Measurements from ENCODE around the gene TAOK1.
"Not testable (repeated sequence)": the region's sequence is repeated elsewhere in the genome, so short reads cannot be mapped to it uniquely, and the experiment has no call there.

The TAOK1 gene
- total RNA-seq, result 163 to 229 reads per million in 2 donors

DNA sequence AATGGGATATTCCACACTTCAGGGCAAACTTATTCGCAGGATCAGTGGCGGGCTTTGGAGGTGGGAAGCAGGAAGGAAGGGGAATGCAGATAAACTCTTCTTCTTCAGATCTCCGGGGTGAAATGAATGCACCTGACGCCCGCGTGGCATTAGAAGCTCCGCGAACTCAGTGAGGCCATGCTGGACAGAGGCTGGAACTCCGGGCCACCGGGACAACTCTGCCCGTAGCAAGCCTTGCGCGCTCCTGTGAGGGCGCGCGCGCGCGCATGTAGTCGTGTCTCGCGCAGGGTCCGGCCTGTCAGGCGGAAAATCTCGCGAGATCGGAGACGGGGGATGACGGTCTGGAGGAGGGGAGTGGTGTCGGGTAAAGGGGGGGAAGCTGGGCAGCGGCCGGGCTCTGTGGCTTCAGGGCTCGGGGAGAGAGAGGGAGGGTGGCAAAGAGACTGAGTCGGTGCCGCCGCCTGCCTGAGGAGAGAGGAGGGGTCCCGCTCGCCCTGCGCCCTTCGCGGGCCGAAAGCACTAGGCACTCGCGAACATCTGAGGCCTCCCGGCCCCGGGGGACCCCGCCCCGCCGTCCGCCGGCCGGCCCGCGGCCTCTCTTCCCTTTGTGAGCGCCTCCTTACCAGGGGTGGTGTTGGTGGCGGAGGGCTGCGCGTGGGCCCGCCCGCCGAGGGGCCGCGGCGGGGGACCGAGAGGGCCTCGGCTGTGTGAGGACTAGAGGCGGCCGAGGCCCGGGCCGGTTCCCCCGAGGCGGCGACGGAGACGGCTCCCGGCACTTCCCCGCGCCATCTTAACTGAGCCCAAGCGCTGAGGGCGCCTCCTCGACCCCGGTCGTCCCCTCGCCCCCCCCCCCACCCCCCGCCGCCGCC lies at the start of gene TAOK1:
TAOK1 (plus strand) TSS at position 382 of the 869 bp plus-strand sequence. CDS start 61,186 bp downstream, outside the sequence.
- DNase-seq, result peak; percentile 98

DNA sequence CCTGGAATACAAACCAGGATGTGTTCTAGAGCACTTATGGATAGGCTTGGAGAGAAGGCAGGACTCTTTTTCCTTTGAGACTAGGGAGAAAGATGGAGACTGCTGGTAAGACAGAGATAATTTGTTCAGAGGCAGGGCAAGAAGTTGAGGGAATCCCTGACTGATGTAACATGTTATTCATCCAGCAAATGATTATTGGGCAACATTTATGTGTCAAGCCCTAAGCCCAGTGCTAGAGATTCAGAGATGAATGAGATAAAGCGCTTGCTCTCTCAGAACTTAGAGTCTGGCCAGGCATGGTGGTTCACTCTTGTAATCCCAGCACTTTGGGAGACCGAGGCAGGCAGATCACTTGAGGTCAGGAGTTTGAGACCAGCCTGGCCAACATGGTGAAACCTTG lies 48.4 kb upstream of the TAOK1 start:
- DNase-seq, result no peak

DNA sequence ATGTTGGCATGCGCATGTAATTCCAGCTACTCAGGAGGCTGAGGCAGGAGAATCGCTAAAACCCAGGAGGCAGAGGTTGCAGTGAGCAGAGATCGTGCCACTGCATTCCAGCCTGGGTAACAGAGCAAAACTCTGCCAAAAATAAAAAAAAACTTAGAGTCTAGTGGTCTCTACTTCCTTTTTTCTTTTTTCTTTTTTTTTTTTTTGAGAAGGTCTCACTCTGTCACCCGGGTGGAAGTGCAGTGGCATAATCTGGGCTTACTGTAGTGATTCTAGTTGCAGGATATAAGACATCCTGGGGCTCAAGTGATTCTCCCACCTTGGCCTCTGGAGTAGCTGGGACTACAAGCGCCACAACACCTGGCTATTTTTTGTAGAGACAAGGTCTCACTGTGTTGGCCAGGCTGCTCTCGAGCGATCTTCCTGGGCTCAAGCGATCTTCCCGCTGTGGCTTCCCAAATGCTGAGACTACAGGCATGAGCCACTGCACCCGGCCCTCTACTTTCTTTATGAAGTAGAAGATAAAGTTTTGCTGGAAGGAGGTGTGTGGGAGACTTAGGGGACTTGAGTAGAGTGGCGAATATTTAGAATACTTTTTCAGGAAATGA lies 47.9 kb upstream of the TAOK1 start:
- no peak for DNase-seq

DNA sequence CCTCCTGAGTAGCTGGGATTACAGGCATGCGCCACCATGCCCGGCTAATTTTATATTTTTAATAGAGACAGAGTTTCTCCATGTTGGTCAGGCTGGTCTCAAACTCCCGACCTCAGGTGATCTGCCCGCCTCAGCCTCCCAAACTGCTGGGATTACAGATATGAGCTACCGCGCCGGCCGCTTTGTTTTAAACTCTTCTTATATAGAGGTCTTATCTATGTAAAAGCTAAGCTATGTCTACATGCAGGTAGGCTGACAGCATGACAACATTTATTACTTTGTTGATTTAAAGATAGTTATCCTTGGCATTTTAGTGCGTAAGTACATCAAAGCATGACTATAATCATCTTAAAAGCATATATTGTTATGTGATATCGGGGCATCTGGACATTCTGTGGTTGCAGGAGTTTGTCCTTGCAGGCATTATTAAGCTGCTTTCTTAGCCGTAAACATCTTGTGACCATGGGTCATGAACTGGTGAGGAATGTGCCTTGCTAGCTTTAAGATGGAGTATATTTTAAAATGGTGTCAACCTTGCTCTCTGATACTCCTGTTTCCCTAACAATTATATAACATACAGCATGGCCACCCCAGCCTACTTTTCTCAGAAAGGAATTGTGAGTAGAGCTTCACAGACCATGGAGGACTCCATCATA lies 45.8 kb upstream of the TAOK1 start:
- DNase-seq, result no peak

DNA sequence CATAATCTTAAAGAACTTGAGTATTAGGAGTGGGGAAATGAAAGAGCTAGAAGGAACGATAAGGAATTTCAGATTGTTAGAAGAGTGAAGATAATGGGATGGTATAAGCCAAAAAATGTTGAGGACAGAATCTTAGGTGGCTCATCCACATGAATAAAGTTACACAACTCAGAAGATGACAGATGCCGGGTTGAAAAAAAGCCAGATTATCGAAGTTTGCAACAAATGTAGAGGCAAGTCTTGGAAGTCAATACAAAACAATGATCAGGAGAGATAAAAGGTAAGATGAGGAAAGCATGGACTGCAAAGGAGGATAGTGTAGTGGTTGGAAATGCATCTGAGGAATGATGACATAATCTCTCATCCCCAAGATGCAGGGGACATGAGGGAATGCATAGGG lies 45.1 kb upstream of the TAOK1 start:
- no peak for DNase-seq

DNA sequence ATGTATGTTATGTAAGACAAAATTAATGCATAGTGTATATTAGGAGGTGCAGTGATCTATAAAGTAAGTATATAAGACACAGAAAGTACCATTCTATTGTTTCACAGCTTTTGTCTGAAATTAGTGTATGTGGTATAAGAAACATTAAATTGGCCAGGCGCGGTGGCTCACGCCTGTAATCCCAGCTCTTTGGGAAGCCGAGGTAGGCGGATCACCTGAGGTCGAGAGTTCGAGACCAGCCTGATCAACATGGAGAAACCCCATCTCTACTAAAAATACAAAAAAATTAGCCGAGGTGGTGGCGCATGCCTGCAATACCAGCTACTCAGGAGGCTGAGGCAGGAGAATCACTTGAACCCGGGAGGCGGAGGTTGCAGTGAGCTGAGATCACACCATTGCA lies 44.7 kb upstream of the TAOK1 start:
- not testable (repeated sequence) for DNase-seq

DNA sequence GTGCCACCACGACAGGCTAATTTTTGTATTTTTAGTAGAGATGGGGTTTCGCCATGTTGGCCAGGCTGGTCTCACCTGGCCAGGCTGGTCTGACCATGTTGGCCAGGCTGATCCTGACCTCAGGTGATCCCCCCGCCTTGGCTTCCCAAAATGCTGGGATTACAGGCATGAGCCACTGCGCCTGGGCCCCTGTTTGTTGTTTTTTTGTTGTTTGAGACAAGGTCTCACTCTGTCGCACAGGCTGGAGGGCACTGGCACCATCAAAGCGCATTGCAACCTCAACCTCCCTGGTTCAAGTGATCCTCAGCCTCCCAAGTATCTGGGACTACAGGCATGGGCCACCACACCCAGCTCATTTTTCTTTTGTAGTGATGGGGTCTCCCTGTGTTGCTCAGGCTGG lies 43.7 kb upstream of the TAOK1 start:
- no peak for DNase-seq

DNA sequence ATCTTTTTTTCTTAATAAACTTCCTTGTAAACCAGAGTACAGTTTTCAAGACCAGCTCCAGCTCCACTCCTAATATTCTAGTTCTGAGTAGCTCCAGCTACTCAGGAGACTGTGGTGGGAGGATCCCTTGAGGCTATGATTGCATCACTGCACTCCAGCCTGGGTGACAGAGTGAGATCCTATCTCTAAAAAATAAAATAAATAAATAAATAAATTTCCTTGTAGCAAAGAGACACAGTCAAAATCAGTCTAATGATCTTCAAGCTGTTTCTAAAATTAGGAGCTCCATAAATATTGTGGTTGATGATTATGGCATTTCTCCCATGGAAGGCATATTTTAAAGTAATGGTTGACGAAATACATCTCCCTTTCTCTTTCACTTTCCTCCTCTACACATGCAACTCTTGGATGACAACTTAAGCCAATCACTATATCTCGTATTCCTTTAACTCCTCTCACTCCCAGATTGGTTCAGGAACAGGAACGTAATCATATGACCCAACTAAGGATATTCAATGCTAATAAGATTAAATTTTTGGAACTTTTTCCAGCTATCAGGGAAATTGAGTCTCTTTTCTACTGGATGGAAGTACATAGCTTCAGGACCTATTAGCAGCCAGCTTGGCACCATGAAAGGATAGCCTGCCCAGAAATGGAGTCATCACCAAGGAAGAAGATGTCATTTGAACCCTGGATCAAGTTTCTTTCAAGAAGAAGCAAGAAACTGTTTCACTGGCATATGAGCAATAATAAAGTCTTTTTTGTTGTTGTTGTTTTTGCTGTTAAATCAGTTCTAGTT lies 42.1 kb upstream of the TAOK1 start:
- DNase-seq, result no peak

DNA sequence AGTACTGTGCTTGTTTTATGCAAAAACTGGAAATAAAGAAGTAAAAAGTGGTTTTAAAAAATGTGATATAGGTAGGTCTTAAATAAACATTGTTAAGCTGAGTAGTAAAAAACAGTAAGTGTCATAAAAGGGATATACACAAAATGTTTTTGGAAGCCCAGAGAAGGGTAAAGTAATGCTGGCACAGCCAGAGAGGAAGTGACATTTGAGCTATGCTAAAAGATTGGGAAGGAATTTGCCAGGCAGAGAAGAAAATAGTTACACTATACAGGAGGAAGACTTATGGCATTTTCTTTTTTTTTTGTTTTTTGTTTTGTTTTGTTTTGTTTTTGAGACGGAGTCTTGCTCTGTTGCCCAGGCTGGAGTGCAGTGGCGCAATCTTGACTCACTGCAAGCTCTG lies 40.8 kb upstream of the TAOK1 start:
- DNase-seq, result no peak

DNA sequence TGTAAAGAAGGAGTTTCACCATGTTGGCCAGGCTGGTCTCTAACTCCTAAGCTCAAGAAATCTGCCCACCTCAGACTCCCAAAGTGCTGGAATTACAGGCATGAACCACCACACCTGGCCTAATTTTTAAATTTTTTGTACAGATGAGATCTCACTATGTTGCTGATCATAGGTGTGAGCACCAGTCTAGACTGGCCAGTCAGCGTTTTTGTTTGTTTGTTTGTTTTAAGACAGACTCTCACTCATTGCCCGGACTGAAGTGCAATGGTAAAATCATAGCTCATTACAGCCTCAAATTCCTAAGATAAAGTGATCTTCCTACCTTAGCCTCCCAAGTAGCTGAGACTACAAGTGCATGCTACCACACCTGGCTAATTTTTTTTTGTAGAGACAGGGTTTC lies 38.0 kb upstream of the TAOK1 start:
- no peak for DNase-seq

DNA sequence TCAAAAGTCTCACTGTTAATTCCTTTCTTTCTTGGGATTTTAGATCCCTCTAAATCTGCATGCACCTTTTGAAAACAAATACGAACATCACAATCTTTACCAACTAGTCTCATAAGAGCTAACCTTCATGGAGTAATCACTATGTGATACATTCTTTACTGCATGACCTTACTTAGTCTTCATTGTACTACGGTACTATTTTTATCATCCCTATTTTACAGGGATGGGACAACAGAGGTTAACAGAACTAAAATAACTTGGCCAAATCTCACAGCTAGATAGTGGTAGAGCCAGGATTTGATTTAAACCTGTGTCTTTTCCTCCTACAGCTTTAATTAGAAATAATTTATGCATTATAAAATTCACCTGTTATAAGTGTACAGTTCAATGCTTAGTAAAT lies 32.9 kb upstream of the TAOK1 start:
- DNase-seq, result no peak

DNA sequence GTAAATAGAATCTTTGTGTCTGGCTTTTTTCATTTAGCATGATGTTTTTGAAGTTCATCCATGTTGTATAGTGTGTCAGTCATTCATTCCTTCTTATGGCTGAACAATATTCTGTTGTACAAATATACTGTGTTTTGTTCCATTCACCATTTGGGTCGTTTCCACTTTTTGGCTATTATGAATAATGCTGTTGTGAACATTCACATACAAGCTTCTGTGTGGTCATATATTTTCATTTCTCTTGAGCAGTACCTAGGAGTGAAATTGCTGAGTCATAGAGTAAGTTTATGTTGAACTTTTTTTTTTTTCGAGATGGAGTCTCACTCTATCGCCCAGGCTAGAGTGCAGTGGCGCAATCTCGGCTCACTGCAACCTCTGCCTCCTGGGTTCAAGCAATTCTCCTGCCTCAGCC lies 32.3 kb upstream of the TAOK1 start:
- DNase-seq, result no peak

DNA sequence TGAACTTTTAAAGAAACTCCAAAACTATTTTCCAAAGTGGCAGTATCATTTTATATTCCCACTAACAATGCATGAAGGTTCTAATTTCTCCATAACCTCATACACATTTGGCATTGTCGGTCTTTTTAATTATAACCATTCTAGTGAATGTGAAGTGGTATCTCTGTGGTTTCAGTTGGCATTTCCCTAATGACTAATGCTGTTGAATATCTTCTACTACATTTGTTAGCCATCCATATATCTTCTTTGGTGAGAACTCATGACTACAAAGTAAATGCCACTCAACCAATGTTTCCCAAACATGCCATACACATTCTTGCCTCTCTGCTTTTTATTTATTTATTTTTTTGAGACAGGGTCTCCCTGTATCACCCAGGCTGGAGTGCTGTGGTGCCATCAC lies 31.7 kb upstream of the TAOK1 start:
- no peak for DNase-seq

DNA sequence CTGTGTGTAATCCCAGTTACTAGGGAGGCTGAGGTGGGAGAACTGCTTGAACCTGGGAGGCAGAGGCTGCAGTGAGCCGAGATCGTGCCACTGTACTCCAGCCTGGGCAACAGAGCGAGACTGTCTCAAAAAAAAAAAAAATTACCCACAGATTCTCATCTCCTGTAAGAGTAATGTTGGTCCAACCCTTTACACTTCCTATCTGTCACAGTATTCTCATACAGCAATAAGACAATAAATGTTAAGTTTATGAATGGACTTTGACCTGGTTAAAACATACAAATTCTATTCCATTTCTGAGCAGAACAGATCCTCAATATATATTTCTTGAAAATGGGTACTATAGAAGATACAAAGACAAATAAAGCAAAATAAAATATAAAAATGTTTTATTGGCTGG lies 30.4 kb upstream of the TAOK1 start:
- no peak for DNase-seq

DNA sequence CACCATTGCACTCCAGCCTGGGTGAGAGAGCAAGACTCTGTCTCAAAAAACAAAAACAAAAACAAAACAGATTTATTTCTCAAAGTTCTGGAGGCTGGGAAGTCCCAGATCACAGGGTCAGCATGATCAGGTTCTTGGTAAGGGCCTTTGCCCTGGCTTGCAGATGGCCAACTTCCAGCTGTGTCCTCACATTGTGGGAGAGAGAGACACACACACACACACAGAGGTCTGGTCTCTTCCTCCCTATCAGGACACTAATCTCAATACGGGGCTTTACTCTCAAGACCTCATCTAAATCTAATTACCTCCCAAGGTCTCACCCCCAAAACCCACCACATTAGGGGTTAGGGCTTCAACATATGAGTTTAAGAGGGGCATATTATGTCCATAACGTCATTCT lies 26.4 kb upstream of the TAOK1 start:
- no peak for DNase-seq

DNA sequence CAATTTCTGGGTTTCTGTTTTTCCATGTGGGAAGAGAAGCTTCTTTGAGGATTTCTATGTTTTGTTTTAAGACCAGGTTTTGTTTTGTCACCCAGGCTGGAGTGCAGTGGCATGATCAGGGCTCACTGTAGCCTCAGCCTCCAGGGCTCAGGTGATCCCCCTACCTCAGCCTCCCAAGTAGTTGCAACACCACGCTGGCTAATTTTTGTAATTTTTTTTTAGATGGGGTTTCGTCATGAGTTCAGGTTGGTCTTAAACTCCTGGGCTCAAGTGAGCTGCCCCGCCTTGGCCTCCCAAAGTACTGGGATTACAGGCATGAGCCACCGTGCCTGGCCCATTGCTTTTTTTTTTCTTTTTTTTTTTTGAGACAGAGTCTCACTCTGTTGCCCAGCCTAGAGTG lies 25.5 kb upstream of the TAOK1 start:
- DNase-seq, result no peak

DNA sequence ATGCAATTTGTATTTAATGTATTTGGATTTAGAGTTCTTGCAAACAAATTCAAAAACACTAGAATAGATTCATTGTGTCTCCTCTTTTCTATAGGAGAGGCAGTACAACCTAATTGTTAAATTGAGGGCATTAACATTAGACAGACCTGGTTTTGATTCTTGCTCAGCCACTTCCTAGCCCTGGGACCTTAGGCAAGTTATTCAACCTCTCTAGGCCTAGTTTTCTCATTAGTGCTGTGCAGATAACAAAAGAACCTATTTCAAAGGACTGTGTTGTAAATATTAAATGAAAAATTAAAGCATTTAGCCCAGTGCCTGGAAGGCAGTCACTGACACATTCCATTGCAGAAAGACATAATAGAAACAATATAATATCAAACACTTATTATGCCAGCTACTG lies 22.0 kb upstream of the TAOK1 start:
- DNase-seq, result no peak

DNA sequence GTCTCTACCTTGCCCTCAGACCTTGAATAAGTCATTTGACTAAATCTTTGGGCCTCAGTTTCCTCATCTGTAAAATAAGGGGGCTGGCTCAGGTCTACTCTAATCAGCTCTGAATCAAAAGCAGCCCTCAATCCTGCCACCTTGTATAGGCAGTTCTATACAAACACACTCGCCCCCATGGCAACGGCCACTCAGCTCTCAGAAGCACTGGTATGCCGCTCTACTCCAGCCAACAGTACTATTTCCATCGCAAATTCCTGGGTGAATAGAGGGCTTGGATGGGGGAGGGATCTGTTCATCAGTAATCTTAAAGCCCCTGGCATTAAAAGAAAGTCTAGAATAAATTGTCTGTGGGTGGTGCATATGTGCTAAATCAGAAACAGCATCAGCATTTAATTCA lies 21.2 kb upstream of the TAOK1 start:
- DNase-seq, result no peak

DNA sequence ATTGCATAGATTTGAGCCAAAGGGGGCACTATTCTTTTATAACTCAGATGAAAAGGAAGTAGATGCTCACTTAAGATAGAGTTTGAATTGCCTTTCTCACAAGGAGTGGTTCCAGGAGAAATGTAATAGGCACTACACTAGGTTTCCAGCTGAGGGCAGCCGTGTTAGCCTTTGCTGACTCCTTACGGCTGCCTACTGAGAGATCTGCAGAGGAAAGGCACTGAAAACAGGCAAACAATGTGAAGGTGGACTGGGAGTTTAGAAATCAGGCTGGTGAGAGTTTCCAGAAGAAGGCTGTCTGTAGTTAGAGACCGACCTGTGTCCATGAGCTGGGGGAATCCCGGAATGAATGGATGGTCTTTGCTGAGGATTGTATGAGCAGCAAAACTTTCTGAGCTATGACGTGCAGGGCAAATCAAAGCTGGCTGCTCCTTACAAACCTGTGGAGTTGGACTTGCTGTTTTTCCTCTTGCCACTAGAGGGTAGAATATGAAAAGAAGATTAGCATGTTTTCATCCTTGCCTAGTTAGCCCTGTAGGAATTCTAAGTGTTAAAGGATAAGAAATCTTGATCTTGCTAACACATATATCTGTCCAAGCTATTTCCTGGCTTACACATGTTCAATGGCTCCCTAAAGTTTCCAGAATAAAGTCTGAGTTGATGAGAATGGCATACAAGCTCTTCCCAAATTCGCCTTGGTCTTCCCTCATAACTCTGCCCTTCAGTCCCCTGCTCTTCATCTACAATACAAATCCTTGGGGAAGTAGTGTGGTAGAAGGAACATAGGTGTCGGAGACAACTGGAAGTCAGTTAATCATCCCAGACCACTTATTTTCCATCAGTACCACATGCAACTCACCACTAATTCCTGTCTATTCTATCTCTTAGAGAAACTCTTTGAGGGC lies 20.1 kb upstream of the TAOK1 start:
- DNase-seq, result peak; percentile 12

DNA sequence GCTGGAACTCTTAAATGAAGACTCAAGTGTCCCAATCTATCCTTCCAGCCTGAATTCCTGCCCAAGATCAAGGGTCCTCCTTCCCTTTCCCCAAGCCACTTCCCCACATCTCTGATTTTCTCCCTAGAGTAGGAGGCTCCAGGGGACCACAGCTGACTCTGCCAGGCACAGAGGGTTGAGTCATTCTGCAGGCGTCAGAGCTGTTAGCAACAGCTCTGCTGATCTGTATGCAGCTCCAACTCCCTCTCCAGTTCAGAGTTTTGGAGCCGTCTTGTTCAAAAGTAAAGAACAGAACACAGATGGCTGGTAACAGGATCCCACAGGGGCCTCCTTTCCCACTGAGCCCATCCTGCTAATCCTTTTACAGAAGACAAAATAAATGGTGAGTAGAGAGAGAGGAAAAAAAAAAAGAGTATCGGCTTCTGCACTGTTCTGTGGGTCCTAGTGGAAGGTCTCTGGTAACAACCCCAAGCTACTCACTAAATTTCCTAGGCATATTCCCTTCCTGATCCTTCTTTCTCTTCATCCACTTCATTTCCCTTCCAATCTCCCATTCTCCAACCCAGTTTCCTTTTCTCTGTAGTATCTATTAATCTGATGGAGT lies 13.4 kb upstream of the TAOK1 start:
- no peak for DNase-seq

DNA sequence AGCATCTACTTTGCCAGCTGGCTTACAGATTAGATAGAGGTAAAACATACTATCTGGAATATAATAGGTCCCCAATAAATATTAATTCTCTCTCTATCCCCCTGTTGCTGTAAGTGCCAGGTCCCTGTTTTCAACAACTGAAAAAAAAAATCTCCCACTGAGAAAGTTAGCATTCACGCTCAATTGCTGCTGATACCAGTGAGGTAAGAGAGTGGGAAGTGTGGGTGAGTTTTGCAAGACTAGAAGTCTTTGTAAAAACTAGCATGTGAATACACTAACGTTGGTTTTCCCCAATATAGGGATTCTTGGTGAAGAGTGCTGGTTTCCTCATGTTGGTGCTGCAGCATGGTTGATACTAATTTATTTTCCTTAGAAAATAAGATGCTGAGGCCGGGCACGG lies 11.7 kb upstream of the TAOK1 start:
- DNase-seq, result no peak
